HG03108 (cell line): Measurements from ENCODE around the gene HOXA10.

Source experiments
- ATAC-seq: cut with Tn5 transposase; IDR thresholded peaks from one replicate; pipeline ENCODE4 v1.9.1; 2021; ENCODE audit warnings: moderate library complexity; ENCODE audit not compliant: unreplicated experiment

The HOXA10 gene

GRCh38 chr7:27157702-27158431 lies 16.3 kb downstream of the HOXA10 start:
- ATAC-seq: no peak

GRCh38 chr7:27156916-27157701 lies 17.0 kb downstream of the HOXA10 start:
- no peak for ATAC-seq

GRCh38 chr7:27156508-27156898 lies 17.6 kb downstream of the HOXA10 start, which contains the start of gene HOXA7:
Gene HOXA7 (minus strand): TSS chr7:27156675. CDS start chr7:27156545, 130 bp downstream.
- ATAC-seq: no peak

- no peak for ATAC-seq
Observed at GRCh38 chr7:27155816-27156507, 18.2 kb downstream of the HOXA10 start.

- no peak for ATAC-seq
Observed at GRCh38 chr7:27154901-27155815, 19.0 kb downstream of the HOXA10 start.

- no peak for ATAC-seq
Observed at GRCh38 chr7:27154369-27154768, 19.8 kb downstream of the HOXA10 start.

- ATAC-seq: no peak
Observed at GRCh38 chr7:27153526-27153925, 20.6 kb downstream of the HOXA10 start.

GRCh38 chr7:27152816-27153442 lies 21.2 kb downstream of the HOXA10 start:
- no peak for ATAC-seq

- no peak for ATAC-seq
Observed at GRCh38 chr7:27151931-27152815, 21.9 kb downstream of the HOXA10 start, which contains the start of gene HOXA3. Gene HOXA3 (minus strand): TSS chr7:27152583. CDS start chr7:27110640, 41,943 bp downstream.

- no peak for ATAC-seq
Observed at GRCh38 chr7:27151341-27151930, 22.7 kb downstream of the HOXA10 start.

- peak; percentile 84 for ATAC-seq
Observed at GRCh38 chr7:27150568-27151340, 23.4 kb downstream of the HOXA10 start.

- no peak for ATAC-seq
Observed at GRCh38 chr7:27149842-27150567, 24.1 kb downstream of the HOXA10 start.

GRCh38 chr7:27148756-27149641 lies 25.1 kb downstream of the HOXA10 start:
- ATAC-seq: no peak

- no peak for ATAC-seq
Observed at GRCh38 chr7:27148031-27148755, 25.9 kb downstream of the HOXA10 start.

GRCh38 chr7:27147199-27148030 lies 26.7 kb downstream of the HOXA10 start, which contains the start of gene HOXA6:
Gene HOXA6 (minus strand): TSS chr7:27147774. CDS start chr7:27147749, 25 bp downstream.
- no peak for ATAC-seq
